Measurements from ENCODE around the gene RHBDL3.
"Not testable (repeated sequence)": the region's sequence is repeated elsewhere in the genome, so short reads cannot be mapped to it uniquely, and the experiment has no call there.

The RHBDL3 gene

DNA sequence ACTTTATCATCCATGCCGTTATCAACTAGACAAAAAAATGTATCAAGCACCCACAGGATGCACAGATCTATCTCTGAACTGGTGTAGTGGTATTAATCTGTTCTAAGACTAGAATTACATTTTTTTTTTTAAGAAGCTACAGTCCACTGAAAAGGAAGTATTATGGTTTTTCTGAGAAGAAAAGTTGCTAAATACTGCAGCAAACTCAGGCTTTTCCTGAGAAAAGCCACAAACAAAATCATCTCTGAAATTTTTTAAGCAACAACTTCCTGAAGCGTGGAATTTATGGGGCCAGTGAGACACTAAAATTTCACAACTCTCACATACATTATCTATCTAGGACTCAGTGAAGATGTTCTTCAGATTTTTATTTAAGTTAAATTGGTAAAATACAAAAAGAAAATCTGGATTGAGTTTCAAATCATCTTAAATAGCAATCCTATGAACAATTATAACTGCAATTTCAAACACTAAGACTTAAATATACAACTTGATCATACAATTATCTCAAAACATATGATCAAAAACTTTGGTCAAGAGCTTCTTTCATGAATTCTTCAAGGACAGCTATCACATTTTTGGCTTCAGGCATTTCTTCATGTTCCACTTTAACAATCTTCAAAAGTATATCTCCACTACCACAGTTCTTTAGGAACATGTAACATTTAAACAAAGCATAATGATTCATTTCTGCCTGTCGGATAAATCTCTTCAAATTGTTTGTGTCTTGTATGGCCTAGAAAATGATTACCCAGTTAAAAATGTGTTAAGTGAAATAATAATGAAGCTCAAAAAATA lies 65.8 kb downstream of the RHBDL3 start:
- DNase-seq = no peak

- DNase-seq = no peak
These were observed 67.6 kb downstream of the RHBDL3 start for GRCh38 chr17:32333187-32333586.

GRCh38 chr17:32335046-32335445 lies 69.4 kb downstream of the RHBDL3 start:
- no peak for DNase-seq

- no peak for DNase-seq
These were observed 70.1 kb downstream of the RHBDL3 start for GRCh38 chr17:32335687-32336086.

DNA sequence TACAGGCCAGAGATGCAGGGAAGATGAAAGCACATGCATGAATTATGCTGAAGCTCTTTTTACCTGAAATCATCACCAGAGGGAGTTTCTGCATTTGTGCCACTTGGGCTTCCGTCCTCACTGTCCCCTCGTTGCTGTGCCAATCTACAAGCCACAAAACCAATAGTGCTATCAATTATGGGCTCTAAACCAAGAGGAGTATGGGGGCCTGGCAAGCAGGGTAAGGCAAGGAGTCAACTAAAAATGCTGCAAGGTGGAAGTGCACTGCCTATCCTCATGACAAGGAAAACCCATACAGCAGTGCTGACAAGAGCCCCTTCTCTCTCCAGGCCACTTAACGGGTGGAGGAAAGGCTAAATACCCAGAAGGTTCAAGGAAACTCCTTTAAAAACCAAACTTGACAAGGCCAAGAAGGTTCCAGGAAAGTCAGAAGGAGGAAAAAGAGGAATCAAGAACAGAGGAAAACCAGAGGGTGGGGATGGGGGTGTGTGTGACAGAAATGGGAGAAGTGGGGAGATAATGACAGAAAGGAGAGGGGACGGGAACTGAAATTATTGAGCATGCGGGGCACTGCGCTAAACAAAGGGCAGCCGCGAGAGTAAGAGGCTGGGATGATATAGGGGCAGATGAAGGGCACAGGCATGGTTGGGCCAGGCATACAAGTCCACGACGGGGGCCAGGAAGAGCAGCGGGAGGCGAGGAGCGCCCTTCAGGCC lies 75.7 kb downstream of the RHBDL3 start:
- DNase-seq = peak; percentile 16 to 37

DNA sequence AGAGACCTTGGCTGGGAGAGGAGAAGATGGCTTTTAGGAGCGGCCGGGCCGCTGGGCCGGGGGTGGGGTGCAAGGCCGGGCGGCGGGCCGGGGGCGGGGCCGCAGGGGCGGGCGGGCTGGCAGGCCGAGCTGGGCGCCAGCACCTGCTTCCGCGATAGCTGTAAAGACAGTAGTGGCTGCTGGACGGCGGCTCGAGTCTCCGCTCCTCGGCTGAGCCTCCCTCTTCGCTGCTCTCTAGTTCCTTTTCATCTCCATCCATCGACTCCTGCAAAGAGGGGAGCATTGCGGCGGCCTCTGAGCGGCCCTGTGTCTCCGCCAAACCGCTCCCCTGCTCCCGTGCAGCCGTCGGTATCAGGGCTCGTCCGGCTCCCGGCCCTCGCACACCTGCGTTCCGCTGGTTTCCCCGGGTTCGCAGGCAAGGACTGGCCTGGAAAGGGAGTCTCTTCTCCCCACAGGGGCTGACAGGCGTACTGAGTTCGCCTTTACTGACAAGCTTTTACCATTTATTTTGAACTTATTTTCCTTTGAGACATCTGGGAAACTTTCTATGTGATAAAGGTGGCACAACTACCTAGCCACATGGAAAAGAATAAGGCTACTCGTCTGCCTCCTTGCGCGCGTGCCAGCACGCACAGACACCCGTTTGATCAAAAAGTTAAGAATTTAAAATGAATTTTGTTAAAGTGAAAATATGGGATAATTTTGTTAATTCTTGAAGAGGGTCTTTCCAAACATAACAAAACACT lies 76.4 kb downstream of the RHBDL3 start, which contains the start of gene C17orf75:
C17orf75 (minus strand) TSS at position 317 of the 746 bp plus-strand sequence; CDS start at position 283, 34 bp downstream.
- DNase-seq = peak; percentile 58 to 76

- DNase-seq = no peak
These were observed 77.1 kb downstream of the RHBDL3 start for GRCh38 chr17:32342603-32343325.

DNA sequence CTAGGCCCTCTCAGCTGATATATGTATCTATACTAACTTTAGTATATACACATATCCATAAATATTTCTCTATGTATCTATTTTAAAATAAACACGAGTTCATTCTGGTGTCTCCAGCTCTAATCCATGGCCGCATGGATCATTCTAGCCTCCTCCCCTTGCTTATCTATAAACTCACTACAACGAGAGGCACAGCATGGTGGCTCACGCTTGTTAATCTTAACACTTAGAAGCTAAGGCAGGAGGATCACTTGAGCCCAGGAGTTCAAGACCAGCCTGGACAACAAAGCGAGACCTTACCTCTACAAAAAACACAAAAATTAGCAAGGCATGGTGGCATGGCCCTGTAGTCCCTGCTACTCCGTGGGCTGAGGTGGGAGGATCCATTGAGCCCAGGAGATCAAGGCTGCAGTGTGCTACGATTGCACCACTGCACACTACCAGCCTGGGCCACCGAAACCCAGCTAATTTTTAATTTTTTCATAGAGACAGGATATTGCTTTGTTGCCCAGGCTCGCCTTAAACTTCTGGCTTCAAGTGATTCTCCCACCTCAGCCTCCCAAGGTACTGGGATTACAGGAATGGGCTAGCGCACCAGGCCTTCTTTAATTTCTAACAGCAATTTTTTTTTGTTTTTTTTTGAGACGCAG lies 80.4 kb downstream of the RHBDL3 start:
- no peak for DNase-seq

DNA sequence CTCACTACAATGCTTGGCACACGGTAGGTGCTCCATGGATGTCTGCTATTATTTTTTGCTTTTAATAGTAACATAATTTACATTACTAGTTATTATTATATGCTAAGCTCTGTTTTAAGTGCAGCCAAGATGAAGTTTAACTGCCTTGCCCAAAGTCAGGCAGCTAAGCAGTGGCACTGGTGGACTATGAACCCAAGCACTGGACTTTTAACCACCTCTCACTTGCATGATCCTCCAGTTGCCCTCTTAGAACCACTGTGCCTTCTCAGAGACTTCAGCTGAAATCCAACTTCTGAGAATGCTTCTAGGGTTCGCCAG lies 82.8 kb downstream of the RHBDL3 start:
- no peak for DNase-seq

DNA sequence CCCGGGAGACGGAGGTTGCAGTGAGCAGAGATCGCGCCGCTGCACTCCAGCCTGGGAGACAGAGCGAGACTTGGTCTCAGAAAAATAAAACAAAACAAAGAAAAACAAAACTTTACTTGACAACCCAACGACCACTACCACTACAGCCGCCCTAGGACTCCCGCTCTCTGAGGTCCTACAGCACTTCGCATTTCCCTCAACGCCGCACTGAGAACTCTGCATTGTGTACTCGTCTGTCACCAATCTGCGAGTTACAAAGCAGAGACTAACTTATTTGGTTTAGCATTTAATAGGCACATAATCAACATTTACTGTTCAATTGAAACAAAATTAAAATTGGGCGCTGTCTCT lies 83.8 kb downstream of the RHBDL3 start:
- DNase-seq = no peak

GRCh38 chr17:32349854-32350665 lies 84.4 kb downstream of the RHBDL3 start, which contains the start of gene ZNF207:
ZNF207 (plus strand) TSS chr17:32350157; CDS start chr17:32350286, 129 bp downstream.
- peak; percentile 93 for DNase-seq

- peak in 1 of 2 experiments; percentile 33 for DNase-seq
These were observed 85.2 kb downstream of the RHBDL3 start for GRCh38 chr17:32350666-32351418.

DNA sequence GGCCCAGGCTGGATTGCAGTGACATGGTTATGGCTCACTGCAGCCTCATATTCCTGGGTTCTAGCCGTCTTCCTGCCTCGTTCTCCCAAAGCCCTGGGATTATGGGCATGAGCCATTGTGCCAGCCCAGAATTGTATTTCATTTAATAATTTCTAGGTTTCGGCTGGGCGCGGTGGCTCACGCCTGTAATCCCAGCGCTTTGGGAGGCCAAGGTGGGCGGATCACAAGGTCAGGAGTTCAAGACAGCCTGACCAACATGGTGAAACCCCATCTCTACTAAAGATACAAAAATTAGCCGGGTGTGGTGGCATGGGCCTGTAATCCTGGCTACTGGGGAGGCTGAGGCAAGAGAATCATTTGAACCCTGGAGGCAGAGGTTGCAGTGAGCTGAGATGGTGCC lies 87.1 kb downstream of the RHBDL3 start:
- DNase-seq = not testable (repeated sequence)

DNA sequence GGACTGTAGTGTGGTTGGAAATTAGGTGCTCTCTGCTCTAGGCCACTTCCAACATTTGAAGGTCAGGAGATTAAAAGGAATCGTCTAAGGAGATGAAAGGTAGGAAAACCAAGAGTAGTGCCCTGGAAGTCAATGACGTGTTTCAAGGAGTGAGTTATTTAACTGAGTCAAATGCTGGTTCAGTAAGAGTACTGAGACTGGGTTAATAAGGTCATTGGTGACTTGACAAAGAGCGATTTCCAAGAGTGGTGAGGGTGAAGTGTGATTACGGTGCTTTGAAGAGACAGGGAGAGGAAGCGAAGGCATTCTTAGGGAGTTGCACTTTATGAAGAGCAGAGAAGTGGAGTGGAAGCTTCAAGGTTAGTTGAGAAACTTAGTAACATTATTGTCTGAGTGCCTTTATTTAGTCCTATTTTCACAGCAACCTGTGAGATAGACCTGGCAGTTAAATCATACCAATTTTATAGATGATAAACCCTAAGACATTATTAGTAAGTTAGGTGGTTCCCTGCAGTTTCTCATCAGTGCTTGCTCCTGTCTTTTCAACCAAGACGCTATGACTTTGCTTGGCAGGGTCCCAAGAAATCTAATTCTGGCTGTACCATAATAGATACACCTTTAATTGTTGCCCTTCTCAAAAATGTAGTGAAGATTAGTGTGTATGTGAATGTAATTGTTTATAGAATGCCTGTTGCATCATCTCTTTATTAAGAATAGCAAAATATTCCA lies 90.2 kb downstream of the RHBDL3 start:
- DNase-seq = no peak

DNA sequence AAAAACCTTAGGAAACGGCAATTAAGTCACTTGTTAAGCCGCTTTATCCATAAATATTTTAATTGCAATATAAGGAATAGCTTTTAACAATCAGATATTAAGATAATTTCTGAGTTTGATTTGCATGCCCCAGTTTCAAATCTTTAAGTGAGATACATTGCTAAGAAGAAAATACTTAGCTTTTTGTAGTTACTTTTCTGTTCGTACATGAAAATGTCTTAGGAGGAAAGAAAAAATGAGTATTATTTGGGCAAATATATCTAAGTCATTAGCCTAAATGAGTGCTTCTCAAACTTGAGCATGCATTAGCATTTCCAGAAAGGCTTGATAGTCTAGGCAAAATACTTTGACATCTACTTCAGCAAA lies 90.7 kb downstream of the RHBDL3 start:
- DNase-seq = no peak

- no peak for DNase-seq
These were observed 91.1 kb downstream of the RHBDL3 start for GRCh38 chr17:32356750-32357149.

GRCh38 chr17:32357615-32358014 lies 92.0 kb downstream of the RHBDL3 start:
- DNase-seq = no peak

DNA sequence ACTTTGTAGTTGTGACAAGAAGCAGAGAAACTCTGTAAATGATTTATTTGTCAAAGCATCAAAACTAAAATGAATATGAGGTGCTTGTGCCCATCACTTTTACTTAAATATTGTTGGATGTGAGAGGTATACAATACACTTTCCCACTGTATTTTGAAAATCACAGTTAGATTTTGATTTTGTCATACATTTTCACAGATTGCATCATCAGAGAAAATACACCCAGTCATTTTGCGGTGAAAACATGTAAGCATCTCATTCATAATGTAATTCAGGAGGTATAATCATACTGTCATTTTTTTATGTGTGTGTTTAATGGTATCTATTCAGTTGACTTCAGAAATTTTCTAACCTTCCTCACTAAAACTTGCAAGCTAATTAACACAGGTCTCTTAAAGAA lies 95.6 kb downstream of the RHBDL3 start:
- no peak for DNase-seq

DNA sequence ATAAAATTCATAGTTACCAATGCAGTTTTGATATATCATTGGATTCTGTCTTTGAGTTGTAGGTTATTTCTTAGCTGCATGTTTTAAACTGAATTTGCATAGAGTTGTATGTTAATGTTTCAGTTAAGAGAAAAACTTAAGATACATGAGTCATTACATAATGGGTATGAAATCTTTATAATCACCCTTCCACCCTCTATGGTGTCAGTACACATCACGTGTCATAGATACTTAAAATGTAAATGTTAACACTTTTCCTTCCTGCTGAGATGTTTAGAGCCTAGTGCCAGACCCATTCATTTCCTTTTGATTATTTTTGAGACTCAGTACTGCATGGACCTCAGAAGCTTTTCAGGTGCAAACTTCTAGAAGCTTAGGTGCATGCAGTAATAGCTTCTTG lies 104.8 kb downstream of the RHBDL3 start:
- no peak for DNase-seq
